GM19023 (cell line): ENCODE results near the gene MSL2.
"Not testable (repeated sequence)": the region's sequence is repeated elsewhere in the genome, so short reads cannot be mapped to it uniquely, and the experiment has no call there.

Experiments
- ATAC-seq: cut with Tn5 transposase; IDR thresholded peaks from one replicate; pipeline ENCODE4 v1.9.1; 2021; ENCODE audit warnings: mild to moderate bottlenecking, moderate library complexity; ENCODE audit not compliant: unreplicated experiment

The MSL2 gene

GRCh38 chr3:136193278-136194054 lies 2.7 kb downstream of the MSL2 start:
- no peak for ATAC-seq

- no peak for ATAC-seq
Measured at GRCh38 chr3:136192831-136193230, 3.3 kb downstream of the MSL2 start.

- ATAC-seq = not testable (repeated sequence)
Measured at GRCh38 chr3:136192195-136192594, 3.9 kb downstream of the MSL2 start.

GRCh38 chr3:136189859-136190617 lies 6.1 kb downstream of the MSL2 start:
- no peak for ATAC-seq

GRCh38 chr3:136189043-136189442 lies 7.1 kb downstream of the MSL2 start:
- ATAC-seq = no peak

GRCh38 chr3:136187868-136188267 lies 8.3 kb downstream of the MSL2 start:
- ATAC-seq = no peak

GRCh38 chr3:136186846-136187245 lies 9.3 kb downstream of the MSL2 start:
- ATAC-seq = no peak

- no peak for ATAC-seq
Measured at GRCh38 chr3:136186344-136186743, 9.8 kb downstream of the MSL2 start.

- no peak for ATAC-seq
Measured at GRCh38 chr3:136184703-136185102, 11.4 kb downstream of the MSL2 start.

- ATAC-seq = no peak
Measured at GRCh38 chr3:136181741-136182140, 14.4 kb downstream of the MSL2 start.

GRCh38 chr3:136177876-136178275 lies 18.3 kb downstream of the MSL2 start:
- no peak for ATAC-seq

- no peak for ATAC-seq
Measured at GRCh38 chr3:136173939-136174490, 22.1 kb downstream of the MSL2 start.

GRCh38 chr3:136171097-136171542 lies 25.0 kb downstream of the MSL2 start:
- ATAC-seq = no peak

- ATAC-seq = not testable (repeated sequence)
Measured at GRCh38 chr3:136168236-136168635, 27.9 kb downstream of the MSL2 start.

- ATAC-seq = no peak
Measured at GRCh38 chr3:136166507-136166906, 29.6 kb downstream of the MSL2 start.

GRCh38 chr3:136163607-136164006 lies 32.5 kb downstream of the MSL2 start:
- ATAC-seq = not testable (repeated sequence)

GRCh38 chr3:136162322-136162721 lies 33.8 kb downstream of the MSL2 start:
- ATAC-seq = no peak

GRCh38 chr3:136161516-136161915 lies 34.6 kb downstream of the MSL2 start:
- no peak for ATAC-seq

GRCh38 chr3:136152963-136153362 lies 43.2 kb downstream of the MSL2 start:
- no peak for ATAC-seq

GRCh38 chr3:136152176-136152843 lies 43.8 kb downstream of the MSL2 start:
- ATAC-seq = no peak

GRCh38 chr3:136151219-136151618 lies 44.9 kb downstream of the MSL2 start:
- ATAC-seq = no peak
